T47D (cell line): ENCODE measurements around the gene ACKR4.
"Not testable (repeated sequence)": the region's sequence is repeated elsewhere in the genome, so short reads cannot be mapped to it uniquely, and the experiment has no call there.

Source experiments
- DNase-seq, 2 experiments: peaks; one replicate each; pipeline versions ENCODE4 v3.0.0 to v3.0.0-alpha.2; 2011 to 2012; ENCODE audit warnings: low read depth in 1 of 2, low spot score in 1 of 2
- JUND ChIP-seq: IDR thresholded peaks from 2 replicates; pipeline ENCODE4 v1.6.1; 2012; ENCODE audit warnings: low read depth
- in situ Hi-C: cut with HindIII; loops from 2 replicates; pipeline ENCODE4 v1.10.0; 2016; ENCODE audit warnings: low sequenced_read_pairs, low pct_unique_long_range_greater_than_20kb

Gene ACKR4

DNA sequence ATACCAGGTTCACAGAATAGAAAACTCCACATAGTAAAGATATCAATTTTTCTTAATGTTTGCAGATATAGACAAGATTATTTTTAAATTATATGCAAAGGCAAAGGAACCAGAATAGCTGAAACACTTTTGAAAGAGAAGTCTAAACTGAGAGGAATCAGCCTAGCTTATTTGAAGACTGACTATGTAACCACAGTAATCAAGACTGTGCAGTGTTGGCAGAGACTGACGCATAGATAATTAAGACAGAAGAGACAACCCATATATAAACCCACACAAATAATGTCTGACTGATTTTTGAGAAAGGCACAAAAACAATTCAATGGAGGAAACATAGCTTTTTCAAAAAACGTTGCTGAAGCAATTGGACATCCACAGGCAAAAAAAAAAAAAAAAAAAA, 28.6 kb upstream of the ACKR4 start:
- in situ Hi-C loops = no loop called here
- DNase-seq = no peak
- TF ChIP-seq JUND = no peak

DNA sequence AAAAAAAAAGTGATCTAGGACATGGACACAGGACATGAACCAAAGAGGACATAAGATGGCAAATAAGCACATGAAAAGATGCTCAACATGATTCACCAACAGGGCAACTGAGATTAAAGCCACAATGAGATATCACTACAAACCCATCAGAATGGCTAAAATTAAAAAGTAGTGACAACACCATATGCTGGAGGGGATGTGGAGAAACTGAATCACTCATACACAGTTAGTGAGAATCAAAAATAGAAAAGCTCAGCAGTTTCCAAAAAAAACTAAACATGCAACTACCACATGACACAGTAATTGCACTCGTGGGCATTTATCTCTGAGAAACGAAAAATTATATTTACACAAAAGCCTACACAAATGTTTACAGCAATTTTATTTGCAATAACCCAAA, 27.9 kb upstream of the ACKR4 start:
- no peak for DNase-seq
- in situ Hi-C loops = no loop called here
- no peak for TF ChIP-seq JUND

DNA sequence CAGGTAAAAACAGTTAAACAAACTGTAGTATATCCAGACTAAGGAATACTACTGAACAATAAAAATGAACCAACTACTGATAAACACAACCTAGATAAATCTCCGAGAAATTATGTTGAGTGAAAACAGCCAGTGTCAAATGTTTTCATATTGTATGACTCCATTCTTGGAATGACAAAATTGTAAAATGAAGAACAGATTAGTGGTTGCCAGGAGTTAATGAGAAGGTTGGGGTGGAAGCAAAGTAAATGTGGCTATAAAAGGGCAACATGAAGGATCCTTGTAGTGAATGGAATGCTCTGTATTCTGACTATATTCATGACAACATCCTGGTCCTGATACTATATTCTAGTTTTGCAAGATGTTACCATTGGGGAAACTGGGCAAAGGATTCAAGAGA, 27.5 kb upstream of the ACKR4 start:
- TF ChIP-seq JUND = no peak
- in situ Hi-C loops = no loop called here
- no peak for DNase-seq

DNA sequence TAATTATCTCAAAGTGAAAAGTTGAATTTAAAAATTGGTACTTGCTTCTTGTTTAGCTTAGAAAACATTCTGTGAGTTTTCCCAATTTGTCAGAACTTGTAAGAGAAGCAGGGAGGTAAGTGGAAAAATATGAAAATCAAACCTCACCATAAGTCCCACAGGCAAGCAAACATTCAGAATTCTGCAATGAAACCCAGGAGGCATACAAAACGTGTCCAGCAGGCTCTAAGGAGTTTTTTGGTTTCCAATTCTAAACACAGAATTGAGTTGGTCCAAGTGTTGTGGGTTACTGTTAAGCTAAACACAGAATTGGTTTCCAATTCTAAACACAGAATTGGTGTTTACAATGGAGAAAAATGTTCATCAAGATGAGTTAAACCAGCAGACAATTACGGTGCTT, 27.1 kb upstream of the ACKR4 start:
- in situ Hi-C loops = no loop called here
- DNase-seq = peak in 1 of 2 experiments; percentile 17
- TF ChIP-seq JUND = no peak

DNA sequence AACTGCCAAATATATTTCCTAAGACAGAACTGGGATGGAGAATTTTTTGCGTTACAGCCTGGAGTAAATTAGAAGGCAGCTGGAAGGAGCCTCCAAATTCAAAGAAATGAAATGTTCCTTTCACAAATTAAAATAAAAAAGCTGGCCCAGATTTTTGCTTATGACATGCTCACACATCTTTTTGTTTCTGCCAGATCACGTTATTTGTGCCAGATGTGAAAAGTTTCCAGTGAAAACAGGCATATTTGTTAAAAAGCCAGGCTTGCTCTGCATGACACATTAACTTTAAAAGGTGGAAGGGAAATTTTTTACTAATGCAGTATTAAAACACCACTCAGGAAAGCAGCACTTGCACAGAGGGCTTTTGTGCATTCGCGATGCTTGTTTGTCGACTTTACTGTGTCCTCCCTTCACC, 23.3 kb upstream of the ACKR4 start:
- no peak for DNase-seq
- in situ Hi-C loops = no loop called here
- no peak for TF ChIP-seq JUND

DNA sequence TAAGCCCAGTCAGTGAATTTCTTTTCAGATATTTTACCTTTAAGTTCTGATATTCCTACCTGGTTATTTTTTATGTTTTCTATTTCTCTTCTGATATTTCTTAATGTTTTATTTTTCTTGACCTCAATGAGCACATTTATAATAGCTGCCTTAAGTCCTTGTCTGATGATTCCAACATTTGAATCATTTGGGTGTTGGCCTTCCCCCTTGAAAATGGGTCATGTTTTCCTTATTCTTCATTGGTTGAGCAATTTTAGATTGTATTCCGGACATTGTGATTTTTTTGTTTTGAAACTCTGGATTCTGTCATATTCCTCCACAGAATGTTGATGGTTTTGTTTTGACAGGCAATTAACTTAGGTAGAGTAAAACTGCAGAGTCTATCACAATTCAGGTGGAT, 9.7 kb upstream of the ACKR4 start:
- no peak for DNase-seq
- in situ Hi-C loops = no loop called here
- TF ChIP-seq JUND = no peak

DNA sequence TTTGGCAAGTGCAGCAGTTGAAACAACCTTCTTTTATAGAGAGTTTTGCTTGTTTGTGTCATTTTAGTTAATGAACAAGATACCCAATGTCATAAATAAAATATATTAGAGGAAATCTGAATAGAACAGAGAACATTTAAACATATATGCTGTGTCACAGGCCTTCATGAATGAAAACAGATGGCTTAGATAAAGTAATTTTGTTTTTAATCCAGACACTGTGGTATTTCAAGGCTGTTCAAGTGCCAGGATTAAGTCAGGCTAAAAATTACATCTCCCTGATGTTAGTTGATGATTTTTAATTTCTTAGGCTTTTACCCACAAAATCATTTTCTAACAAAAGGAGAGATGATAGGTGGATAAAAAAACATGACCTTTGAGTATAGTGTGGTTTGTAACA, 4.9 kb upstream of the ACKR4 start:
- TF ChIP-seq JUND = no peak
- in situ Hi-C loops = no loop called here
- DNase-seq = no peak

DNA sequence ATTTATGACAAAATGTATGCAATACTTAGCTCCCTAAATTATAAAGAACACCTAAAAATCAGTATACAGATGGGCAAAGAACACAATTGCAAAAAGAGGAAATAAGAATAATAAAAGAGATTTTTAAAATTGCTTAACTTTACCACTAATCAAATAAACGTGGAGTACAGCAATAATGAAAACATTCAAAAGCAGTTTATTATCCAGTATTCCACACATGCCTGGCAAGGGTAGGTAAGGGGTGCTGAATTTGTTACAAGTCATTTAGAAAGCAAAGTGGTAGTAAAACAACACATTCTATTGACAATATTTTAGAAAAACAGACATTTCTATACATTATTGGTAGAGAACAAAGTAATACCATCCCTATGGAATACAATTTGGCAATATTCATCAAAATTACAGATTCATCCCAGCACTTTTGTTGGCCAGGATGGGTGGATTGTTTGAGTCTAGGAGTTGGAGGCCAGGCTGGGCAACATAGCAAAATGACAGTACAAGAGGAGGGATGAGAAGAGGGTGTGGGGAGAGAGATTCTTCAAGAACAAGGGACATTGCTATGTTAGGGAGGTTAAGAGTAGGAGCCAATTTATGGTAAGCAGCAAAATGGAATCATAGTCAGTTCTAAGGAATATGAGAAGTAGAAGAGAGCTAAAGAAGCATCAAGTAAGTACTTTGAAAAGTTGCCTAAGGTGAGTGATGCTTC, 3.7 kb upstream of the ACKR4 start:
- in situ Hi-C loops = no loop called here
- no peak for DNase-seq

DNA sequence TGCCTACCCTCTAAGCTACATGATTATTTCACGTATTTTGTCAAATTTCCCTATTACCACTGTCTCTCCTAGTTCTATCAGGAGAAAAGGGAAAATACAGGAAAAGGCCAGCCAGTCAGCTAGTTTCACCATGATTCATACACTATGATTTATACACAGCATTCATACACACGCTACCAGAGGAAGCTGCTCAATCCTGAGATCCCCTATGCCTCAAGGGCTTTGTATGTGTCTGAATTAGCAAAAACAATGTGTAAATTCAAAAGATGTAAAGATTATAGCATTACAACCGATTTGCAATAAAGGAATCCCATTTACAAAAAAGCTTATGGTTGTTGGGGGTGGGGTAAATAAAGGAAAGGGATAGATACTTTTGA, 3.1 kb upstream of the ACKR4 start:
- in situ Hi-C loops = no loop called here
- DNase-seq = no peak
- no peak for TF ChIP-seq JUND

More for the DNA sequence above, 3.7 kb upstream of the ACKR4 start:
- no peak for TF ChIP-seq JUND

DNA sequence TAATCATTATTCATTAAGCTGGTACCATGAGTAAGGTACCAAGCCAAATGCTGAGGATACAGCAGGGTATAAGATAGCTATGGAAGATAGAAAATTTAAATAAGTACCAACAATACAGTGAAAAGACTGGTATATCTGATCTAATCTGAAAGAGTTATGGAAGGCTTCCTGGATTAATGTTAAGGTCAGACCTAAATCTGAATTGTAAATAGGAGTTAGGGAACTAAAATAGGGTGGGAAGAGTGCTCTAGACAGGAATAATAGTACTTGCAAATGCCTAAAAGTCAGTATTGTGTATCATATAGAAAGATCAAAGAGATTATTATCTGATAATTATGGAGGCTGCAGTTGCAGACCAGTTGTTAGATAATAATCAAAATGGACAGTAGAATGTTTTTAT, 2.6 kb upstream of the ACKR4 start:
- TF ChIP-seq JUND = no peak
- no peak for DNase-seq
- in situ Hi-C loops = no loop called here

DNA sequence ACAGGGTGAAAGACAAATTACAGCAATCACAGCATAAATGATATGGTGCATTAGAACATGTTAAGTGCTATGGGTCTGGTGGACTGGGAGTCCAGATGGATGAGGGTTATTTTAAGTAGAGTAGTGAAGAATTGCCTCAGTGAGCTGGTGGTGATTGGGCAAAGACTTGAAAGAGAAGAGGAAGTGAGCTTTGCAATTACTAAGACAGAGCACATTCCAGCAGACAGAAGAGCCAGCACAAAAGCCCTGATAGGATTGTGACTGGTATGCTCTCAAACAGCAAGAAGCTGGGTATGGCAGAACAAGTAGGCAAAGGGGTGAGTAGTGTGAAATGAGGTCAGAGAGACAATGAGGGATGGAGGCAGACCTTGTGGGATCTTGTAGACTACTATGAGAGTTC, 2.1 kb upstream of the ACKR4 start:
- DNase-seq = no peak
- in situ Hi-C loops = no loop called here
- TF ChIP-seq JUND = no peak

DNA sequence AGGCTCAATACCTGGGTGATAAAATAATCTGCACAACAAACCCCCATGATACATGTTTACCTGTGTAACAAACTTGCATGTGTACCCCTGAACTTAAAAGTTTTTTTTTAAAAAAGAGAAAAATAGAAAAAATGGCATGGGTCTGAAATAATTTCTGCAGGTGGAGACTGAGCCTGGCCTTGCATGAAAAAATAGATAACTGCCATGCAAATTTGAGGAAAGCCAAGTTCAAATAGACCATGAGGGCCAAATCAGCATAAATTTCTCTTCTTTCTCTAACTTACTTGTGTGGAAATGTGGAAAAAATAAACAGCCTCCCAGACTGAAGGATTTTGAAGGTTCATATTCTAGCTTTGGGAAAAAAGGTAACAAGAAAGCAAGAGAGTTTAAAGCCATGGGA, 744 bp upstream of the ACKR4 start:
- in situ Hi-C loops = no loop called here
- no peak for DNase-seq
- no peak for TF ChIP-seq JUND

DNA sequence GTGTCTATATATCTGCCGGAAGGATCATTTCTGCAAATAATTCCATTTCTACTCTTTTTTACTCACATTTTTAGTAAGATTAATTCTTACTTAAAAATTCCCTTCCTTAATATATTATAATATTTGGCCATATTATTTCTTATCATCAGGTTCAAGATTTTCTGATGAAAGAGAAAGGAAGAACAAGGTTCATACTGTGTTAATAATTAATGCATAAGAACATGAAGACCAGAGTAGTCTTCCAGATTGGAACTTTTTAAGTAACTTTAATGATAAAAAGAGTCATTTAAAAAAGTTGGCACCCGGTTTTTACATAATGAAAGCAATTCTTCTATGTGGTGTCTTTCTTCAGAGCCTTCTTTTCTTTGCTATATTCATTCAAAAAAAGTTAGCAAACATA, 590 bp downstream of the ACKR4 start:
- no peak for DNase-seq
- in situ Hi-C loops = no loop called here
- no peak for TF ChIP-seq JUND

DNA sequence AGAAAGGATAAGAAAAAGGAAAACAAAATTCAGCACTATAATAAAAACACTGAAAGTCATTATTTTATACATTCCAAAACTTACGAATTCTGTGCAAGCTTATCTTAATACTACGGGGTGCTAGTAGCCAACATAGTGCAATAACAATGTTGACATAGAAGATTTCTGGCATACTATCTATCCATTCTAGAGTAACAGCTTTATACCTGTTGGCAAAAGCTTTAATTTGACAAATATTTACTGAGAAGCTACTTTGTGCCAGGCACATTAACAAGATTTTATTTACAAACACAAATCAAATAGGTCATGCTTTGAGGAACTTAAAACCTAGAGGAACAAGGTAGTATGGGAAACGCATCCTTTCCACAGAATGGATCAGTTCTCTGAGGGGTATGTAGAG, 1.1 kb downstream of the ACKR4 start:
- no peak for TF ChIP-seq JUND
- in situ Hi-C loops = no loop called here
- no peak for DNase-seq

DNA sequence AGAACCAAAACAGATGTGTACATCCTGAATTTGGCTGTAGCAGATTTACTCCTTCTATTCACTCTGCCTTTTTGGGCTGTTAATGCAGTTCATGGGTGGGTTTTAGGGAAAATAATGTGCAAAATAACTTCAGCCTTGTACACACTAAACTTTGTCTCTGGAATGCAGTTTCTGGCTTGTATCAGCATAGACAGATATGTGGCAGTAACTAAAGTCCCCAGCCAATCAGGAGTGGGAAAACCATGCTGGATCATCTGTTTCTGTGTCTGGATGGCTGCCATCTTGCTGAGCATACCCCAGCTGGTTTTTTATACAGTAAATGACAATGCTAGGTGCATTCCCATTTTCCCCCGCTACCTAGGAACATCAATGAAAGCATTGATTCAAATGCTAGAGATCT, 3.5 kb downstream of the ACKR4 start:
- in situ Hi-C loops, DNase-seq: not testable (repeated sequence)
